HEK293 (cell line): Measurements from ENCODE around the gene STX1B.
A peak's percentile ranks its signal among the peaks of the same experiment; 100 is the strongest.

Experiments
- CTCF ChIA-PET: fragments of 350-600 bp; formaldehyde crosslinking; extraction: SDS; loops from one replicate; lab custom pipeline; 2021; ENCODE audit warnings: antibody characterized with exemption; lab: Yijun Ruan, JAX
- POLR2A ChIA-PET: fragments of 300-600 bp; formaldehyde crosslinking; extraction: SDS; loops from one replicate; lab custom pipeline; 2020; ENCODE audit warnings: antibody characterized with exemption, inconsistent platforms; lab: Yijun Ruan, JAX
- H3K27ac ChIP-seq: fragments of 200-500 bp; sonication (Bioruptor generic); 2 replicates; pipeline ENCODE4 v1.5.1; 2014; ENCODE audit warnings: low read depth, low read length, control low read depth, inconsistent platforms; ENCODE audit errors: extremely low read depth
- H3K36me3 ChIP-seq, 2 experiments: fragments of 200-500 bp in 1 of 2; sonication (Bioruptor generic) in 1 of 2; 1 replicate in 1 of 2; 2 replicates in 1 of 2; pipeline ENCODE4 v1.5.1; 2014 to 2017; ENCODE audit warnings: inconsistent platforms in 2 of 2, low read length in 2 of 2; ENCODE audit not compliant: control insufficient read depth in 2 of 2, insufficient read depth in 1 of 2
- H3K4me1 ChIP-seq: fragments of 200-500 bp; sonication (Bioruptor generic); 2 replicates; pipeline ENCODE4 v1.5.1; 2014; ENCODE audit warnings: mild to moderate bottlenecking, low read length, inconsistent platforms; ENCODE audit not compliant: control insufficient read depth, insufficient read depth
- H3K4me3 ChIP-seq: 2 replicates; pipeline ENCODE4 v1.5.1; 2011; ENCODE audit warnings: low read depth, mild to moderate bottlenecking, control low read depth, low read length, moderate library complexity
- H3K9me3 ChIP-seq: fragments of 200-500 bp; sonication (Bioruptor generic); 2 replicates; pipeline ENCODE4 v1.5.1; 2014; ENCODE audit warnings: low read depth, low read length, inconsistent platforms; ENCODE audit not compliant: control insufficient read depth, insufficient read depth
- GFI1B ChIP-seq: fragments of 450-650 bp; formaldehyde crosslinking; IDR thresholded peaks from 2 replicates; pipeline ENCODE4 v1.5.1; 2016; ENCODE audit warnings: missing biosample characterization, missing genetic modification characterization
- GLIS1 ChIP-seq: fragments of 450-650 bp; formaldehyde crosslinking; IDR thresholded peaks from 2 replicates; pipeline ENCODE4 v1.5.1; 2016; ENCODE audit warnings: missing biosample characterization, missing genetic modification characterization
- KLF16 ChIP-seq: fragments of 450-650 bp; formaldehyde crosslinking; IDR thresholded peaks from 2 replicates; pipeline ENCODE4 v1.5.1; 2017; ENCODE audit warnings: missing biosample characterization, missing genetic modification characterization
- KLF7 ChIP-seq: fragments of 450-650 bp; formaldehyde crosslinking; IDR thresholded peaks from 2 replicates; pipeline ENCODE4 v1.5.1; 2016; ENCODE audit warnings: missing biosample characterization, missing genetic modification characterization, borderline replicate concordance
- PRDM1 ChIP-seq: fragments of 450-650 bp; formaldehyde crosslinking; IDR thresholded peaks from 2 replicates; pipeline ENCODE4; 2016; ENCODE audit warnings: missing biosample characterization, missing genetic modification characterization
- PRDM4 ChIP-seq: fragments of 450-650 bp; formaldehyde crosslinking; IDR thresholded peaks from 2 replicates; pipeline ENCODE4 v1.5.1; 2017; ENCODE audit warnings: missing biosample characterization, missing genetic modification characterization
- SP3 ChIP-seq: fragments of 450-650 bp; formaldehyde crosslinking; IDR thresholded peaks from 2 replicates; pipeline ENCODE4 v1.5.1; 2016; ENCODE audit warnings: missing biosample characterization, missing genetic modification characterization
- WT1 ChIP-seq: fragments of 450-650 bp; formaldehyde crosslinking; IDR thresholded peaks from 2 replicates; pipeline ENCODE4 v1.5.1; 2016; ENCODE audit warnings: missing biosample characterization, missing genetic modification characterization
- YY1 ChIP-seq: fragments of 450-650 bp; formaldehyde crosslinking; IDR thresholded peaks from 2 replicates; pipeline ENCODE4 v1.5.1; 2018; ENCODE audit warnings: missing biosample characterization, missing genetic modification characterization
- ZBTB17 ChIP-seq: fragments of 450-650 bp; formaldehyde crosslinking; IDR thresholded peaks from 2 replicates; pipeline ENCODE4 v1.5.1; 2016; ENCODE audit warnings: missing biosample characterization, missing genetic modification characterization
- ZBTB7A ChIP-seq: fragments of 450-650 bp; formaldehyde crosslinking; IDR thresholded peaks from 2 replicates; pipeline ENCODE4 v1.5.1; 2016; ENCODE audit warnings: low read depth, missing biosample characterization, missing genetic modification characterization
- ZNF133 ChIP-seq: fragments of 450-650 bp; formaldehyde crosslinking; IDR thresholded peaks from 2 replicates; pipeline ENCODE4 v1.5.1; 2016; ENCODE audit warnings: missing biosample characterization, missing genetic modification characterization
- ZNF223 ChIP-seq: fragments of 450-650 bp; formaldehyde crosslinking; IDR thresholded peaks from 2 replicates; pipeline ENCODE4 v1.5.1; 2016; ENCODE audit warnings: missing biosample characterization, missing genetic modification characterization
- ZNF266 ChIP-seq: fragments of 450-650 bp; formaldehyde crosslinking; IDR thresholded peaks from 2 replicates; pipeline ENCODE4 v1.5.1; 2016; ENCODE audit warnings: missing biosample characterization, missing genetic modification characterization, low read depth
- ZNF280D ChIP-seq: fragments of 450-650 bp; formaldehyde crosslinking; IDR thresholded peaks from 2 replicates; pipeline ENCODE4 v1.5.1; 2016; ENCODE audit warnings: missing biosample characterization, missing genetic modification characterization
- ZNF302 ChIP-seq: fragments of 450-650 bp; formaldehyde crosslinking; IDR thresholded peaks from 2 replicates; pipeline ENCODE4 v1.5.1; 2016; ENCODE audit warnings: missing biosample characterization, missing genetic modification characterization, low read depth
- ZNF37A ChIP-seq: fragments of 450-650 bp; IDR thresholded peaks from 2 replicates; pipeline ENCODE4 v1.5.1; 2018; ENCODE audit warnings: missing biosample characterization, missing genetic modification characterization
- ZNF596 ChIP-seq: fragments of 450-650 bp; IDR thresholded peaks from 2 replicates; pipeline ENCODE4 v1.5.0; 2018; ENCODE audit warnings: missing biosample characterization, mild to moderate bottlenecking, missing genetic modification characterization, moderate library complexity
- ZNF701 ChIP-seq: fragments of 450-650 bp; formaldehyde crosslinking; IDR thresholded peaks from 2 replicates; pipeline ENCODE4 v1.5.1; 2016; ENCODE audit warnings: missing biosample characterization, missing genetic modification characterization
- ZSCAN16 ChIP-seq: fragments of 450-650 bp; formaldehyde crosslinking; IDR thresholded peaks from 2 replicates; pipeline ENCODE4 v1.5.1; 2016; ENCODE audit warnings: missing biosample characterization, missing genetic modification characterization
- TF ChIP-seq, protein P1 (sequence below): fragments of 450-650 bp; formaldehyde crosslinking; IDR thresholded peaks from 2 replicates; pipeline ENCODE4; 2016; ENCODE audit warnings: missing biosample characterization, missing genetic modification characterization
- TF ChIP-seq, protein P2 (sequence below): fragments of 450-650 bp; formaldehyde crosslinking; IDR thresholded peaks from 2 replicates; pipeline ENCODE4 v1.5.1; 2016; ENCODE audit warnings: missing biosample characterization, missing genetic modification characterization, low read depth
- TF ChIP-seq, protein P3 (sequence below): fragments of 450-650 bp; formaldehyde crosslinking; IDR thresholded peaks from 2 replicates; pipeline ENCODE4 v1.5.1; 2016; ENCODE audit warnings: missing biosample characterization, missing genetic modification characterization

The STX1B gene

DNA sequence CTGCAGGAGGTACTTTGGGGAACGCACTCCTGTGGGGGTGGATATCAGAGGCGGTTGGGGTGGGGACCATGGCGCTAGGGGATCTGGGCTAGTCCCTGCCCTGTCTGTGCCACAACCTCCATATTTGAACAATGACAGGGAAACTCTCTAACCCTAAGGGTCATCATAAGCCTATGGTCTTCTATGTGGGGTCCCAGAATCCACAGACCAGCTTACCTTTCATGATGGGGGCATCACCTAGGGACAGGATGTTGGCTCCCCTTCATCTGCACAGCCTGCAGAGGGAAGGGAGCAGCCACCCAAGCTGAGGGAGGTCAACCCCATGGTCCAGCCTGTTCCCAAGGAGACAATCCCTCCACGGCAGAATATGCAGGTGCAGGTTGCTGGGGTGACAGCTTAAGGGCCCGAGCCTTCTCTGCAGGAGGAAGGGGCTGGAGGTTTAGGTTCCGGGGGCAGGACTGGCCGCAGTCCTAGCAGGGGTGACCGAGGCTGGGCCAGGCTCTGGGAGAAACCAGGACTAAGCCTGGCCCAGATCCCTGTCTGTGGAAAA lies 59.8 kb downstream of the STX1B start:
- POLR2A ChIA-PET, result interaction anchor here (0.6 to 1.3 kb wide), 3 partner anchors 10 to 34 kb away, joined by 3 read pairs; partner anchors contain the start of gene HSD3B7
- Histone ChIP-seq H3K4me1 (peaks cover 2% of the 10 kb centered on the region; the same call in 1 of the 2 replicates), H3K4me3 (no peak overlapping the region), H3K9me3 (no peaks in the 10 kb centered on the region), H3K27ac (no peak overlapping the region), H3K36me3 (peaks cover 2 to 15% of the 10 kb centered on the region in 2 experiments; a peak in 2 of 3 replicates)
- TF ChIP-seq, protein P1, sequence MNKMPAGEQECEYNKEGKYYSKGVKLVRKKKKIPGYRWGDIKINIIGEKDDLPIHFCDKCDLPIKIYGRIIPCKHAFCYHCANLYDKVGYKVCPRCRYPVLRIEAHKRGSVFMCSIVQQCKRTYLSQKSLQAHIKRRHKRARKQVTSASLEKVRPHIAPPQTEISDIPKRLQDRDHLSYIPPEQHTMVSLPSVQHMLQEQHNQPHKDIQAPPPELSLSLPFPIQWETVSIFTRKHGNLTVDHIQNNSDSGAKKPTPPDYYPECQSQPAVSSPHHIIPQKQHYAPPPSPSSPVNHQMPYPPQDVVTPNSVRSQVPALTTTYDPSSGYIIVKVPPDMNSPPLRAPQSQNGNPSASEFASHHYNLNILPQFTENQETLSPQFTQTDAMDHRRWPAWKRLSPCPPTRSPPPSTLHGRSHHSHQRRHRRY, result no peak
- TF ChIP-seq GLIS1 (tag by site-specific recombination), result no peak
- TF ChIP-seq ZSCAN16, result no peak
- no peak for TF ChIP-seq ZNF223
- TF ChIP-seq GFI1B, result no peak
- no peak for TF ChIP-seq ZNF37A (tag by site-specific recombination)
- no peak for TF ChIP-seq KLF7 (tag by site-specific recombination)
- no peak for TF ChIP-seq ZNF596 (tag by site-specific recombination)
- TF ChIP-seq, protein P2, sequence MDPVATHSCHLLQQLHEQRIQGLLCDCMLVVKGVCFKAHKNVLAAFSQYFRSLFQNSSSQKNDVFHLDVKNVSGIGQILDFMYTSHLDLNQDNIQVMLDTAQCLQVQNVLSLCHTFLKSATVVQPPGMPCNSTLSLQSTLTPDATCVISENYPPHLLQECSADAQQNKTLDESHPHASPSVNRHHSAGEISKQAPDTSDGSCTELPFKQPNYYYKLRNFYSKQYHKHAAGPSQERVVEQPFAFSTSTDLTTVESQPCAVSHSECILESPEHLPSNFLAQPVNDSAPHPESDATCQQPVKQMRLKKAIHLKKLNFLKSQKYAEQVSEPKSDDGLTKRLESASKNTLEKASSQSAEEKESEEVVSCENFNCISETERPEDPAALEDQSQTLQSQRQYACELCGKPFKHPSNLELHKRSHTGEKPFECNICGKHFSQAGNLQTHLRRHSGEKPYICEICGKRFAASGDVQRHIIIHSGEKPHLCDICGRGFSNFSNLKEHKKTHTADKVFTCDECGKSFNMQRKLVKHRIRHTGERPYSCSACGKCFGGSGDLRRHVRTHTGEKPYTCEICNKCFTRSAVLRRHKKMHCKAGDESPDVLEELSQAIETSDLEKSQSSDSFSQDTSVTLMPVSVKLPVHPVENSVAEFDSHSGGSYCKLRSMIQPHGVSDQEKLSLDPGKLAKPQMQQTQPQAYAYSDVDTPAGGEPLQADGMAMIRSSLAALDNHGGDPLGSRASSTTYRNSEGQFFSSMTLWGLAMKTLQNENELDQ, result no peak
- no peak for TF ChIP-seq ZNF280D (tag by site-specific recombination)
- no peak for TF ChIP-seq YY1 (tag by site-specific recombination)
- TF ChIP-seq ZNF266 (tag by site-specific recombination), result no peak
- TF ChIP-seq ZNF133, result no peak
- no peak for TF ChIP-seq ZNF701 (tag by site-specific recombination)
- TF ChIP-seq WT1 (tag by site-specific recombination), result no peak
- TF ChIP-seq ZNF302 (tag by site-specific recombination), result no peak
- CTCF ChIA-PET, result interaction anchor here (0.9 to 1.5 kb wide), 3 partner anchors 9 to 34 kb away, joined by 3 to 6 read pairs (median 6); no protein-coding TSS in a partner anchor

DNA sequence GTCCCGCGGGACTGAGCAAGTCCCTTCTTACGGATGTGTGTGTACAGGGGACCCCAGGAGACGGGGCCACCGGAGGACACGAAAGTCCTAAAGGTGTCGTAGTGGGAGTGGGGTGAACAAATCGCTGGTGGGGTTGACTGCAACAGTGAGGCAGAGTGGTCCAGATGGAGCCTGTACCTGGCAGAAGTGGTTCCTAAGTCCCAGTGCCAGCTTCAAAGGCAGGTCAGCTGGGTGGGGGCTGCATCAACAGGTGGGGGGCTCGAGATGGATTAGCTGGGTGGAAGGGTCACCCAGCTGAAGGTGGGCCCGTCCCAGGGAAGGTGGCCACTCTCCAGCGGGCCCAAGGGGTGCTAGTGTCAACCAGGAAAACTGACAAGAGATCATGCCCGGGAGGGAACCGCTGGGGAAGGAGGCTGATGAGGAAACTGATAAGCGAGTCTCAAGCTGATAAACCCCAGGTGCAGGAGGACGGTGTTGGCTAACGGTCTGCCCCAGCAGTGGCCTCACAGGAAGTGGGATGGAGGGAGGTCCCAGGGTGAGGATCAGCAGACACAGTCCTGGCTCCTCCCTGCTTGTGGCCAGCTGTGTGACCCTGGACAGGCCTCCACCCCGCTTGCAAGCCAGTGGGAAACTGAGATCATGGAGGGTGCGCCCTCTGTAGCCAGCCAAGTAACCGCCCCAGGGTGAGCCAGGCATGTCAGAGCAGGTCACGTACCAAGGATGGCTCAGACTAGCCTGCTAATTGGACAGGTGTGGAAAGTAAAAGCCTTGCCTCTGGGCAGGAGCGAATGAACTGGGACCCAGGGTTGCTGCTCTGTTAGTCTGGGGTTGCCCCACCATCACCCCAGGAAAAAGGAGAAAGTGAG lies 60.6 kb downstream of the STX1B start:
- CTCF ChIA-PET, result interaction anchor here (0.8 to 1.5 kb wide), 4 partner anchors 9 to 88 kb away, joined by 3 to 6 read pairs (median 4); no protein-coding TSS in a partner anchor
- Histone ChIP-seq H3K27ac (peak overlapping the region; percentile 45; the same call in 1 of the 2 replicates), H3K4me3 (peak overlapping the region; percentile 69), H3K9me3 (no peaks in the 10 kb centered on the region), H3K36me3 (peaks cover 4 to 19% of the 10 kb centered on the region in 2 experiments; a peak in 2 of 3 replicates), H3K4me1 (peaks cover 2% of the 10 kb centered on the region; the same call in 1 of the 2 replicates)
- POLR2A ChIA-PET, result interaction anchor here (0.6 to 1.2 kb wide), 6 partner anchors 9 to 763 kb away, joined by 3 to 4 read pairs (median 3); partner anchors contain the start of gene KAT8
- TF ChIP-seq SP3 (tag by site-specific recombination) (peak; percentile 57), ZBTB7A (tag by site-specific recombination) (0 out of 2 replicates have a peak, but pooled peaks have one; percentile 51), PRDM1 (tag by site-specific recombination) (0 out of 2 replicates have a peak, but pooled peaks have one; percentile 32), PRDM4 (tag by site-specific recombination) (no peak), ZBTB17 (tag by site-specific recombination) (no peak), KLF16 (0 out of 2 replicates have a peak, but pooled peaks have one; percentile 30)
- TF ChIP-seq, protein P3, sequence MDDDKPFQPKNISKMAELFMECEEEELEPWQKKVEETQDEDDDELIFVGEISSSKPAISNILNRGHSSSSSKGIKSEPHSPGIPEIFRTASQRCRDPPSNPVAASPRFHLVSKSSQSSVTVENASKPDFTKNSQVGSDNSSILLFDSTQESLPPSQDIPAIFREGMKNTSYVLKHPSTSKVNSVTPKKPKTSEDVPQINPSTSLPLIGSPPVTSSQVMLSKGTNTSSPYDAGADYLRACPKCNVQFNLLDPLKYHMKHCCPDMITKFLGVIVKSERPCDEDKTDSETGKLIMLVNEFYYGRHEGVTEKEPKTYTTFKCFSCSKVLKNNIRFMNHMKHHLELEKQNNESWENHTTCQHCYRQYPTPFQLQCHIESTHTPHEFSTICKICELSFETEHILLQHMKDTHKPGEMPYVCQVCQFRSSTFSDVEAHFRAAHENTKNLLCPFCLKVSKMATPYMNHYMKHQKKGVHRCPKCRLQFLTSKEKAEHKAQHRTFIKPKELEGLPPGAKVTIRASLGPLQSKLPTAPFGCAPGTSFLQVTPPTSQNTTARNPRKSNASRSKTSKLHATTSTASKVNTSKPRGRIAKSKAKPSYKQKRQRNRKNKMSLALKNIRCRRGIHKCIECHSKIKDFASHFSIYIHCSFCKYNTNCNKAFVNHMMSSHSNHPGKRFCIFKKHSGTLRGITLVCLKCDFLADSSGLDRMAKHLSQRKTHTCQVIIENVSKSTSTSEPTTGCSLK (tag by site-specific recombination), result no peak
